HG02759 (cell line): ENCODE measurements around the gene ATP6V1B1.

Experiments used
- ATAC-seq: cut with Tn5 transposase; IDR thresholded peaks from one replicate; pipeline ENCODE4 v1.9.1; 2021; ENCODE audit warnings: mild to moderate bottlenecking, moderate library complexity; ENCODE audit not compliant: unreplicated experiment

Gene ATP6V1B1

DNA sequence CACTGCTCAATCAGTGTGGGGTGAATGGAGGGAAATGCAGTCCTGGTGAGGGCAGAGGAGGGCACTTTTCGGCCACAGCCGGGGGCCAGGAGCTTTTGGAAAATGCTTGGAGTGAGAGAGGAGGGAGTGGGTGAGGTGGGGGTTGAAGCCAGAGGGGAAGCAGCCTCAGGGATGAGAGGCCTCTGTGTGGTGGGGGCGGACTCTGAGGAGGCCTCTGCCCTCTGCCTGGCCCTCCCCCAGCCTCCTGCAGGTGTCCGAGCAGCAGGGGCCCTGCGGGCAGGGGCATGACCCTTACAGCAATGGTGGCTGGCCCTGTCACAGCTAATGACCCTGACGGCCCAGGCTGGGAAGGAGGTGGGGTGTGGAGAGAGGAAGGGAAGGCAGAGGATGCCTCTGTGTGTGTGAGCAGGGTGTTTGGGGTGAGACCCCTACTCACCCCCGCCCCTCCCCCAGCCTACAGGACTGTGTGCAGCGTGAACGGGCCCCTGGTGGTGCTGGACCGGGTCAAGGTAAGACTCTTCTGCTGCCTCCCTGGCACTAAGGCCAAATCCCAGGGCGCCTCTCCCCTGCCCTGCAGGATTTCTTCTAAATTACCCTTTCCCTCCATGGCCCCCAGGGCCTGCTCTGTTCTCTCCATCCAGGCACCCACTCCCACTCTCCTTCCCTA is 7.6 kb downstream of the ATP6V1B1 start:
- ATAC-seq, result no peak

DNA sequence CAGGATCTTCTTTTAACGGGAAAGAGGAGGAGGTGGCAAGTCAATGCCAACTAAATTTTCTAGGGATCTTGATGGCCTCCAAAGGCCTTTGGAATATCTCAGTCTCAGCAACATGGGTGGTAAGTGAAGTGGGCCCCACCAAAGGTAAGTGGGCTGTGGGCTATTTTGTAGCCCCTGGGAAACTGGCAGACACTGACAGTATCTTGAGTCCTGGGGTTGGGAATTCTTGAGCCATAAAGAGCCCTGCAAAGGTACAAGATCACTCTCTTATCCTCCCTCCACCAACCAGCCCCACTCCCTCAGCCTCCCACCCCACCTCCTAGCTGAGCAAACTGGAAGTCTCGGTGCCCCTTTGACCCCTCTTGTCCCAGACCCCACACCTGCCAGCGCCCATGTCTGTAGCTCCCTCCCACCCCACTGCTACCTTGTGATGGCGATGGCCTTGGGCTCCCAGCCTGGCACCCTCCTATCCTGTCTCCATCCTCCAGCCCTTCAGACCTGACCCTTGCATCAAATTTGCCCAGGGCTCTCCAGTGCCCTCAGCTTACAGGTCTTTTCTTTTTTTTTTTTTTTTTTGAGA is 8.5 kb downstream of the ATP6V1B1 start:
- ATAC-seq, result no peak

DNA sequence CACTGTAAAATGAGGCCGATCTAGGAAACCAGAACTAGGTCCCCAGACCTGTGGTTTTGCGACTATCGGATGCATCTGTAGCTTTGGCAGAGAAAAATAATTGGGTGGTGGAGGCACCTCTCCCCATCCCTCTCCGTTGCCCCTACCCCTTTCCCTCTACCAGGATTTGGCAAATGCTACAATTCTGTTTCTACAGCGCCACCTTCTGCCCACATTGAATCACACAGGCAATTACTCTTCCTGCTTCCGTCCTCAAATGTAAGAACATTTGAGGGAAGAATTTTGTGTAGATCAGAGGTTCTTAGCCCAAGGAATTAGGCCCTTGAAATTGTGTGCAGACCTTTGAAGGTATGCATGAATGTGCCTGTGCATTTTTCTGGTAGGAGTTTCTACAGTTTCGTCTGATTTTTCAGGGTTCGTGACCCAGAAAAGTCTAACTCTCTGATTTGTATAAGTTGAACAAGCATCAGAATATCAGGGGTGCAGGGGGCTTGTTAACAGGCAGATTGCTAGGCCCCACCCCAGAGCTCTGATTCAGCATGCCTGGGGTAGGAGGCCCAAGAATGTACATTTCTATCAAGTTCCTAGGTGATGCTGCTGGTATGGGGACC is 11.2 kb downstream of the ATP6V1B1 start:
- ATAC-seq, result no peak

DNA sequence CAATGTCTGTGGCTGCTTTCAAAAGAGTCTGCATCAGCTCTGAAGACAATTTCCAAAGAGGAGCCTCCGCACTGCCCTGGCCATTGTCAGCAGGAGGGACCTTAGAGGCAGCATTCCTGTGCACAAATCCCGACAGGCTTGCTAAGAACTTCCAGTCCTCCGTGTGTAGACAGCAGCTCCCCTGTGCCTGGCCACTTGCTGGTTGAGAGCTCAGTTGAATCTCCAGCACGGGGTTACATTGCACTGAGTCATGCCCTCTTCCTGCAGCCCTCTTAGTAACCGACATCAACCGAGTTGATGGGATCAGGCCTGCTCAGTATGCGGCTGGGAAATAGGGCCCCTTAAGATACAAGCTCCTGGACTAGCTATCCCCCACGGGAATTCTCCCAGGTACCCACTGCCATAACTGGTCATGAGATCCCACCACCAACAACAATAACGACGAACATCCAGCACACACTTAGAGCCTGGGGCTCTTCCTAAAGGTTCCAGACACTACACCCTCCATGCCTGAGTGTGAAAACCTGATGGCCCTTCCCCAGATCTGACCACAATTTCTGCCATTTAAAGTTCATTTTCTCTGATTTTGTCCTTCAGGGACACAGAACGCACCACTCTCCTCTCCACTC is 12.0 kb downstream of the ATP6V1B1 start:
- ATAC-seq, result no peak

DNA sequence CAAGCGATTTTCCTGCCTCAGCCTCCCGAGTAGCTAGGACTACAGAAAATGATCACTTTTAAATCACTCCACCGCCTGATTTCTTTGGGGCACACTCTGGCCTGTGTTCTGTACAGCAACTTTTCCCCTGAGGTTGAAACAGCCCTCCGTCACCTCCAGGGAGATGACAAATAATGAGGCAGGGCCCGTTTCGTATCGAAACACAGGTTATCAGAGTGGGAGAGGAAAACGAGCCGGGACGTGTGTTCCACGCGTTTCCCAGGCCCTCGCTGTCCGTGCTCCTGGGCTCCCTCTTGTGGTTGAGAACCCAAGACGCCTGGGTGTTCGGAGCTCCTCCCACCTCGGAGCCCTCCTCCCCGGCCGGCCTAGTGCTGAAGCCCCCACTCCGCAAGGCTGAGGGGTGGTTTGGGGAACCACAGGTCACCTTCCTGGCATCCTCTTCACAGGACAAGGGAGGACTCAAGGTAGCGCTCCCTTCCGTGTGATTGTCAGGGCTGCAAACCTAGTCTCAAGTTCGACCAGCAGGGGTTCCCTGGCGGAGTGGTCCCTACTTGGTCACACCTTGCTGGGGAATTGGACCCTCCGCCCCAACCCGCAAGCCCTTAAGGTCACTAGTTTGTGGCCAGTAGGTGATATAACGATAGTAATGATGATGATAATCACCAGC is 12.8 kb downstream of the ATP6V1B1 start:
- ATAC-seq, result peak; percentile 94

DNA sequence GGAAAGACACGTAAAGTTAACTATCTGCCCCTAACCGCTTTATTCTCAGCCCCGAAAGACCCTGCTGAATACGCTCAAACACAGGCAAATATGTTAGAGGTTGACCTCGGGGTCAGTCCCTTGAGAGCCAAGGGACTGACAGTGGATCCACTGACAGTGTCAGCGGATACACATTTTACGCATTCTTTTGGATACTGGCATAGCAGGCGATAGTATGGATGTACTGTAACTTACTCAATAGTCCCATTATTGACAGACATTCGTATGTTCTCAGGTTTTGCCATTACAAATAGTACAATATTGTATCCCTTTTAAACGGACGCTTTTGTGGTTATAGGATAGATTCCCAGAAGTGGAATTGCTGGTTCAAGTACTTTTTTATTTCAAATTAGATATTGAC is 13.4 kb downstream of the ATP6V1B1 start:
- ATAC-seq, result no peak

DNA sequence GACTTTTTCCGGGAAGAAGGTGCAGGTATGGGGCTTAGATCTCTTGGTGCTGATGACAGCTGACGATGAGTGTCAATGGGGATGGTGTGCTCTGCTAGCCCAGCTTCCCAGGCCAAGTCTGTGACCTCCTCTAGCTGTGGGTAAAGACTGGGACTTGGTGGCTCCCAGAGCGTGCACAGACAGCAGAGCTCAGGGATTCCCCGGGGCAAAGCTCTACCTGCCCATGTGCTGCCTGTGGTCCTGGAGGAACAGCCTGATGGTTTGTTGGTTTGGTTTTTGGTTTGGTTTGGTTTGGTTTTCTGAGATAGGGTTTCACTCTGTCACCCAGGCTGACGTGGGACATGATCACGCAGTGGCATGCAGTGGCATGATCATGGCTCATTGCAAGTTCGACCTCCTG is 19.2 kb downstream of the ATP6V1B1 start:
- no peak for ATAC-seq

DNA sequence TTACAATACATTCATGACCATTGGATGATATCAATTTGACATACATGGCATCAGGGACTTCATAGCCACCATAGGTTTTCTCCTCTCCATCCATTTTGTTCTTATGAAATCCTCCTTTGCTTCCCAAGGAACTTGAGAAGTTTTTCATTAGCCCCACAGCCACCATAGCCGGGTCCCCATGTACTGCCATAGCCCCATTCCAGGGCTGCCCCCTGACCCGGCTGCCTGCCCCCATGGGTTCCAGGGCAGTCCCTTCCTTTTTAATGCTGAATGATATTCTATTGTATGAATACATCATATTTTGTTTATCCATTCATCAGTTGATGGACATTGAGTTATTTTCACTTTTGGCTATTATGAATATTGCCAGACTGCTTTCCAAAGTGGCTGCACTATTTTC is 20.4 kb downstream of the ATP6V1B1 start:
- ATAC-seq, result no peak

DNA sequence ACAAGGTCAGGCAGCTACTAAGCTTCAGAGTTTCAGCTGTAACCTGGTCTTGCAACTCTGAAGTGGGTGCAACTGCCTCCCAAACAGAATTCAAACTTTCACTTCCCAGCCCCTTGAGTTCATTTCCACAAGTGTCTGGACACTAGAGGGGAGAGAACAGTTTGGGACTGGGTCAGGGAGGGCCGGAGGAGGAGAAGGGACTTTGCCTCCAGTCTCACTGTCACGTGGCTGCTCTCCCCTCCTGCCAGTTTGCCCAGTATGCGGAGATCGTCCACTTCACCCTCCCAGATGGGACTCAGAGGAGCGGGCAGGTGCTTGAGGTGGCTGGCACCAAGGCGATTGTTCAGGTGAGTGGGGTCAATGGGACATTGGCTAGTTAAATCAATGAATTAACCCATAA is 22.1 kb downstream of the ATP6V1B1 start:
- ATAC-seq, result no peak

DNA sequence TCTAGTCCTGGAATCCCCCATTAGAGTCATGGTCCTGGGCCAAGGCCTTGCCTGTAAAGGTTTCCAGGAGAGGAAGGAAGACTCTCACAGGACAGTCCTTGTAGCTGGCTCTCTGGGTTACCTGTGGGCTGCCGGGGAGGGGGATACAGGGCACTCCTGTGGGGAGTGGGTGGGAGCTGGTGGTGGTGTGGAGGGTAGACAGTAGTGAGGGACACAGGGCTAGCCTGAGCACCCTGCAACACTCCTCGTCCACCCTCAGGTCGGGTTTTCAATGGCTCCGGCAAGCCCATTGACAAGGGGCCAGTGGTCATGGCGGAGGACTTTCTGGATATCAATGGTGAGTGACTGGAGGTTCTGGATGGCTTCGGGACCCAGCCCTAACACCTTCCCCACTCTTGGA is 23.1 kb downstream of the ATP6V1B1 start:
- ATAC-seq, result no peak

DNA sequence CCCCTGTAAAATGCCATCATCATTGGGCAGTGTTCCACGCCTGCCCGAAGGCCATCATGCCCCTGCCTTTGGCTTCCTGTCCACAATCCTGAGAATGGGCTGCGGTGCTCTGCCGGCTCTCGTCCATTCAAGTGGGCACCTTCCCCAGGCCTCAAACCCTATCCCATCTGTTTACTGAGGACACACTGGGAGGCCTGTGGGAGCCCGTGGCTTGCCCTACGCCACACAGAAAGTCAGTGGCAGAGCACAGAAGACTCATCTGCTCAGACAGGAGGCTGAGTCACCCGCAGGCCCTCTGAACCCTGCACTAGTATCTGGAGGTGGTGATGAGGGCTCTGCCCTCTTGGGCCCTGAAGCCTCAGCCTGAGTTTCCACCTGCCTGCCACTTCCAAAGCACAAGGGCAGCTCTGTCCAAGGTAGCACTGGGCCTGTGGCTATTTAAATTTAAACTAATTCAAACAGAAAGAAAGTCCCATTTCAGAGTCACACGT is 23.6 kb downstream of the ATP6V1B1 start:
- ATAC-seq, result no peak

DNA sequence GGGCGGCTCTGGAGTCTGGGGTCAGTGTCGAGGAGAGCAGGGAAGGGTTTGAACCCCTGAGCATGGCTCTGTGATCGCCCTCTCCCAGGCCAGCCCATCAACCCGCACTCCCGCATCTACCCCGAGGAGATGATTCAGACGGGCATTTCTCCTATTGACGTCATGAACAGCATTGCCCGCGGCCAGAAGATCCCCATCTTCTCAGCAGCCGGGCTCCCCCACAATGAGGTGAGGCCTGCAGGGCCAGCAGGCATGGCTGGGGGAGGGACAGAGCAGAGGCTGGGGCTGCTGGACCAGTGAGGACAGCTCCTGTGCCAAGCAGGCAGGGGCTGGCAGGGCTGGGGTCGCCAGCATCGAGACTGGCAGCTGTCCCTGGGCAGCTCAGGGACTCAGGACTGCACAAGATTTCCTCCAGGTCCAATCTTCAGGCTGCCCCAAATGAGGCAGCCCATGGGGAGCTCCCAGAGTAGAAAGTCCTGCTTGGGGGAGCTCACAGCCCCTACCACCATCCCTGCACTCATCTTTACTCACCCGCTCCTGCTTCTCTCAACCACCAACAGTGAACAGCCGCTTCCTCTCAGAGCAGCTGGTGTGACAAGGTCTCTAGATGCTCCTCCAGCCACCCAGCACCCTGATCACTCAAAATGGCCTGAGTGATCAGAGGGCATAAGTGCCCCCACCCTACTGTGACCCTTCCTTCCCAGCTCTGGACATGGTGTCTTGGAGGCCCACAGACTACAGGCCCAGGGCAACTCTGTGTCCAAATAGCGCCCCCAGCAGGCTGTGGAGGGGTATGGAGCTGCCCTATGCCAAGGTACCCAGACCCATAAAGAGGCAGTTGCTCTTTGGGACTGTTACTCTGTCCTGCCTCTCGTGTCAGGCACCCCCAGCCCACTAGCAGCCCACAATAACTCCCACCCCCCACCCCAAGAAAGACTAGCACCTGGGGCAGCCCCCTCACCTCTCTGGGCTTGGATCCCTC is 24.4 kb downstream of the ATP6V1B1 start:
- no peak for ATAC-seq

DNA sequence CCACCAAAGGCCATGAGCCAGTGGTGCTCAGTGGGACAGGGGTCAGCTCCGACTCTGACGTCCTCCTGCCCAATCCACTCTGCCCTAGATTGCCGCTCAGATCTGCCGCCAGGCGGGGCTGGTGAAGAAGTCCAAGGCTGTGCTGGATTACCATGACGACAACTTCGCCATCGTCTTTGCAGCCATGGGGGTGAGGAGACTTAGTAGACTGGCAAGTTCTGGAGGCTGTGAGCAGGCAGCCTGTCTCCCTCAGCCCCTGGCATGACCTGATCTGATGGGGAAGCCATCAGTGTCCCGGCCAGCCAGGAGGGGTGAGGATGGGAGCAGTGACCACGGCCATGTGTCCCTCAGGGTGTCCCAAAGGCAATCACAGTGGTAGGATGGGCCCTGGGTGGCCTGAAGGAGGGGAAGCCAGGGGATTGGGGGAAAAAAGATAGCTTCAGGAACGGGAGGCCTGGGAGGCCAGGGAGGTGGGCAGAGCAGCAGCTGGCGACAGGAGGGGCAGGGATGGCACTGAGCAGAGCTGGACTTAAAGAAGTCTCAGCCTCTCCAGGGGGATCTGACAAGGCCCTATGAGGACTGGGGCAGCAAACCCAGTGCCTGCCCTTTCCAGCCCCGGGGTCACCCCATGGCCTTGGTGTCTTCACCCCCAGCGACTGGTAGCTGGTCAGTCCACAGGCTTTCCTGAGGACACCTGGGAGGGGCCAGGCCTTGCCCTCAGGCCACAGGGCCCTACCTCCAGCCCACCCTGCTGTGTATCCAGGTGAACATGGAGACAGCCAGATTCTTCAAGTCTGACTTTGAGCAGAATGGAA is 25.3 kb downstream of the ATP6V1B1 start:
- ATAC-seq, result no peak

DNA sequence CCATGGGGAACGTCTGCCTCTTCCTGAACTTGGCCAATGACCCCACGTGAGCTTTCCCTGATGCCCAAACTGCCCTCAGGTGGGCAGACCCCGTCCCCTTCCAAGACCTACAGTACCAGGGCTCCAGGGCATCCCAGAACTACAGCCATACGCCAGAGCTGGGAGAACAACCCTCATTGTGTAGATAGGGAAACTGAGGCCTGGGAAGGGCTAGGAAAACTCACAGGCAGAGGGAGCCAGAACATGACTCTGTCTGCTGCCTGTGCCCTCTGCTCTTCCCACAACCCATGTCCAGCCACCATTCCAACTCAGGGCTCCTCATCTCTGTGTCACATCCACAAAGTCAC is 25.9 kb downstream of the ATP6V1B1 start:
- no peak for ATAC-seq

DNA sequence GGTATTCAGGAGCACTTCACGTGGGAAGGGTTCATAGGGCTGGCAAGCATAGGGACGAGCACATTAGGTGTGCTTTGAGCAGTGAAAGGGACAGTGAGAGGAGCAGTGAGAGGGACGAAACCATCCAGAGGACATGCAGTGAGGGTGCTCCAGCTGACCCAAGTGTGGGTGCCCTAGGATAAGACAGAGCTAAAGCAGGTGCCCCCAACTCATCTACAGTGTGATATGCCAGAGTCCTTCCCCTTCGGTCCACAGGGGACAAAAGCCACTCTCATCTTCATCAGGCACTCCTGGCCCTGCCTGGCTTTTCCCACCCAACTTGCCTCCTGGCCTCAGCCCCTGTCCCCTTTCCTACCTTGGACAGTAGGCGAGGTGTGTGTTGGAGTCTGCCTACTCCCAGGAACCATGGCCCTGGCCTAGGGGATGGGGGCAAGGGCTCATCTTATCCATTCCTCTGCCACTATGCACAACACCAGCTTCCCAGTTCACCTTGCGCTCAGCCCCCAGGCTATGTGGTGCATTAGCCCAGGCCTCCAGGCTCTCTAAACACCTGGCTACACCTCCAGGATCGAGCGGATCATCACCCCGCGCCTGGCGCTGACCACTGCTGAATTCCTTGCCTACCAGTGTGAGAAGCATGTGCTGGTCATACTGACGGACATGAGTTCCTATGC is 26.6 kb downstream of the ATP6V1B1 start:
- no peak for ATAC-seq

DNA sequence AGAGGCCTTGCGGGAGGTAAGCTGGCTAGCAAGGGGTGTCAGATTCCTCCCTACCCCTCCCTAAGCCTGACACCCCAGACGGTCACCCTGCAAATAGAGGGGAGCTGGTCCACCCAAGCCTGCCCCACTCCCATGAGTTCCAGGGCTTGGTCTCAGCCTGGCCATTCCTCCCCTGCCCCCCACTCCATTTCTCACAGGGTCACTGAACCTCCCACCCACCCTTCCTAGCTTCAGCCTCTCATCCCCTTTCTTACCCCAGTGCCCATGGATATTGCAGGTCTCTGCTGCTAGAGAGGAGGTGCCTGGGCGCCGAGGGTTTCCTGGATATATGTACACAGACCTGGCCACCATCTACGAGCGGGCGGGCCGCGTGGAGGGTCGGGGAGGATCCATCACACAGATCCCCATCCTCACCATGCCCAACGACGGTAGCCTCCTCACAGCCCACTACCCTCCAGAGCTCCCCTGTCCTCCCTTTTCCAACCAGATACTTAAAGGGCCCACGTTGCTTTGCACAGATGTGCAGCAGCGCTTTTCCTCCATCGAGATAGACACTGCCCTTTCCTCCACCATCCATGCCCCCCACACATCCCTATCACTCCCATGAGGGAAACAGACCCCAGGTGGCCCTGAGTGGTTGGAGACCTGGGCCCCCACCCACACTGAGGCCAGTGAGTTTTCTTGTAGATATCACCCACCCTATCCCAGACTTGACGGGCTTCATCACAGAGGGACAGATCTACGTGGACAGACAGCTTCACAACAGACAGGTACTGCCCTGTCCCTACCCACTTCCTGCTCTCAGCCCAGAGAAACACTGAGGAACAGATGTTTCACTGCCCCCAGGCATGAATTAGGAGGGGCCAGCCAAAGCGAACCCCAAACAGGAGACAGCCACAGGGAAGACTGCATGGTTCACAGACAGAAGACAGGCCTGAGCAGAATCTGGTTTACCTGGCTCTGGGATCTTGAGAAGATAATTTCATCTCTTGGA is 27.5 kb downstream of the ATP6V1B1 start:
- no peak for ATAC-seq

DNA sequence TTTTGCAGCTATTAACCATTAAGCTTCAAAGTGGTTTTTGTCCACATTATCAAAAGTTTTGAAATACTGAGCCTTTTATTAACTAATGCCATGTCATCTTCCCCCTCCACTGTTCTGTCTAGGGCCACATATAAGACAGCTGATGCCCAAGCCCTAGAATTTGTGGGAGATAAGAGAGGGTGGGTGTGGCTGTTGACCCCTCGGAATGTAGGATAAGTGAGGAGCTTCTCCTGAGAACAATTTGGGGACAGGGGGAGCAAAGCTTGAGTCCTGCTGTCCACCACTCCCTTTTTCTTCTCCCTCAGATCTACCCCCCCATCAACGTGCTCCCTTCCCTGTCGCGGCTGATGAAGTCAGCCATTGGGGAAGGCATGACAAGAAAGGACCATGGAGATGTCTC is 28.4 kb downstream of the ATP6V1B1 start:
- no peak for ATAC-seq
